ENCODE data around the gene MTCH1. TPM values are rescaled to one million over a fixed set of nuclear protein-coding genes. Genes with fewer than 3 reads are reported as not detected.

Gene MTCH1, protein sequence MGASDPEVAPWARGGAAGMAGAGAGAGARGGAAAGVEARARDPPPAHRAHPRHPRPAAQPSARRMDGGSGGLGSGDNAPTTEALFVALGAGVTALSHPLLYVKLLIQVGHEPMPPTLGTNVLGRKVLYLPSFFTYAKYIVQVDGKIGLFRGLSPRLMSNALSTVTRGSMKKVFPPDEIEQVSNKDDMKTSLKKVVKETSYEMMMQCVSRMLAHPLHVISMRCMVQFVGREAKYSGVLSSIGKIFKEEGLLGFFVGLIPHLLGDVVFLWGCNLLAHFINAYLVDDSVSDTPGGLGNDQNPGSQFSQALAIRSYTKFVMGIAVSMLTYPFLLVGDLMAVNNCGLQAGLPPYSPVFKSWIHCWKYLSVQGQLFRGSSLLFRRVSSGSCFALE
- total RNA-seq = 219 and 222 TPM in 2 replicates

GRCh38 chr6:36985808-36986703 is at the start of gene MTCH1:
Gene MTCH1, minus strand, starts transcription at chr6:36986196. Its CDS starts 23 bp downstream, at chr6:36986173.

DNA sequence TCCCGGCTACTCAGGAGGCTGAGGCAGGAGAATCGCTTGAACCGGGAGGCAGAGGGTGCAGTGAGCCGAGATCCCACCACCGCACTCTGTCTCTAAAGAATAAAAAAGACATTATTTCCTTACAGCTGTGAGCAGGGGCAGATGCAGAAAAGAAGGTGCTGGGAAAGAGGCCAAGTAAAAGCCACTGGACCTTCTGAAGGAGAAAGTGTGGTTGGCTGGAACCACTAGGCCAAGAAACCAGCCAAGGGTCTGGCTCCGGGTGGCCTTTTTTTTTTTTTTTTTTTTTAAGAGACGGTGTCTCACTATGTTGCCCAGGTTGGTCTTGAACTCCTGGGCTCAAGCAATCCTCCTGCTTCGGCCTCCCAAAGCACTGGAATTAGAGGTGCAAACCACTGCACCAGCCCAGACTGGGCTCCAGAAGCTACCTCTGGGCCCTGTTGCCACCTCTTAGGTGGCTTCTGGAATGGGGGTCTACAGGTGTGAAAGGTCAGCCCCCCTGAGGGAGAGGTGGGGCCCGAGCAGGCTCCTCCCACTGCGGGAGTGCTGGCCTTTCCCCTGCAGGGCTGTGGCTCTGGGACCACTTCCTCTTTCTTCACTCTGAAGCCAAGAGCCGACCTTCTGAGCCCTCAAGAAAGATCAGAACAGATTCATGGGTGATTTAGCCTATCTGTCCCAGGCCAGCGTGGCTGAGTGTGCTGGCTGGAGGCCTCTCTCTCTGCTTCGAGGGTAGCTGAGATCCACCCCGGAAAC is 19.2 kb upstream of the MTCH1 start, which contains the start of gene FGD2:
TSS of gene FGD2 (plus strand) at position 595 of the 750 bp plus-strand sequence. CDS start 163 bp downstream, outside the sequence.

GRCh38 chr6:36954262-36954931 is 31.6 kb downstream of the MTCH1 start, which contains the start of gene PI16:
Gene PI16, plus strand, starts transcription at chr6:36954738. Its CDS starts 23 bp downstream, at chr6:36954761.

Other genes starting within 250 kb of the MTCH1 start
- 4.4 and 9.3 TPM in 2 replicates for gene CPNE5, start 146.8 kb downstream of the MTCH1 start, total RNA-seq
- 35.4 and 46.6 TPM in 2 replicates for gene PPIL1, start 111.4 kb downstream of the MTCH1 start, total RNA-seq
- gene C6orf89, start 100.2 kb downstream of the MTCH1 start, total RNA-seq = 31.8 and 39.8 TPM in 2 replicates
- gene PI16, start 31.5 kb downstream of the MTCH1 start, total RNA-seq = not detected in 2 replicates
- not detected in 2 replicates for gene FGD2, start 19.5 kb upstream of the MTCH1 start, total RNA-seq
- gene PIM1, start 184.0 kb upstream of the MTCH1 start, total RNA-seq = 2.7 and 4.5 TPM in 2 replicates

Data from thoracic aorta endothelial cell (primary cell).